H1 (cell line): Measurements from ENCODE around the gene TCERG1L. TPM values are rescaled to one million over a fixed set of nuclear protein-coding genes. Genes with fewer than 3 reads are reported as not detected.

Source experiments
- CTCF ChIA-PET: fragments of 300-600 bp; sonication (Branson Sonifier 250); formaldehyde crosslinking; loops from one replicate; lab custom pipeline; 2021; ENCODE audit not compliant: partially characterized antibody; lab: Charles Lee
- POLR2A ChIA-PET: fragments of 300-600 bp; sonication (Branson Sonifier 250); formaldehyde crosslinking; loops from one replicate; lab custom pipeline; 2021; ENCODE audit warnings: inconsistent platforms; ENCODE audit not compliant: partially characterized antibody; lab: Charles Lee
- DNase-seq, 2 experiments: peaks; one replicate each; pipeline versions ENCODE4 v3.0.0 to v3.0.0-alpha.2; 2010 to 2022; ENCODE audit warnings: low spot score in 2 of 2, low read depth in 1 of 2, mixed read lengths in 1 of 2
- FAIRE-seq: peaks from 2 replicates; lab custom pipeline; 2011; peaks lifted over from hg19 to GRCh38; lab: Jason Lieb, UNC
- H2AFZ ChIP-seq: 2 replicates; pipeline ENCODE4 v1.8.1; 2012; ENCODE audit warnings: low read length, inconsistent platforms
- H2AK5ac ChIP-seq: 2 replicates; pipeline ENCODE4 v1.6.1; 2013; ENCODE audit warnings: low read depth, low read length
- H2BK120ac ChIP-seq: replicated peaks from 2 replicates; pipeline ENCODE3; 2013; ENCODE audit warnings: low read depth, low read length, inconsistent platforms
- H2BK12ac ChIP-seq: 2 replicates; pipeline ENCODE4 v1.6.1; 2013; ENCODE audit warnings: low read depth, low read length
- H2BK15ac ChIP-seq: 2 replicates; pipeline ENCODE4 v1.6.1; 2013; ENCODE audit warnings: low read length
- H2BK20ac ChIP-seq: 2 replicates; pipeline ENCODE4 v1.6.1; 2013; ENCODE audit warnings: low read length
- H2BK5ac ChIP-seq: 2 replicates; pipeline ENCODE4 v1.6.1; 2013; ENCODE audit warnings: low read depth, low read length
- H3K14ac ChIP-seq: 2 replicates; pipeline ENCODE4 v1.6.1; 2013; ENCODE audit warnings: inconsistent platforms; ENCODE audit not compliant: insufficient read length
- H3K18ac ChIP-seq: 2 replicates; pipeline ENCODE4 v1.6.1; 2013; ENCODE audit warnings: low read length; ENCODE audit errors: extremely low read depth
- H3K23ac ChIP-seq: 2 replicates; pipeline ENCODE4 v1.6.1; 2013; ENCODE audit warnings: inconsistent platforms; ENCODE audit not compliant: insufficient read length
- H3K23me2 ChIP-seq: 2 replicates; pipeline ENCODE4 v1.6.1; 2013; ENCODE audit warnings: low read depth, low read length
- H3K27ac ChIP-seq: 2 replicates; pipeline ENCODE4 v1.6.1; 2011; ENCODE audit warnings: low read depth, low read length, inconsistent platforms
- H3K27me3 ChIP-seq, 4 experiments: replicated peaks in 1 of 4; 1 replicate in 1 of 4; 2 replicates in 3 of 4; pipeline versions ENCODE4 v1.6.1 to v1.8.1; 2011 to 2013; ENCODE audit warnings: low read length in 3 of 4, mild to moderate bottlenecking in 3 of 4, inconsistent platforms in 2 of 4, mixed read lengths in 2 of 4, moderate library complexity in 1 of 4; ENCODE audit not compliant: control insufficient read depth in 3 of 4, insufficient read depth in 3 of 4; ENCODE audit errors: extremely low read depth in 1 of 4
- H3K36me3 ChIP-seq, 4 experiments: 2 replicates each; pipeline versions ENCODE4 v1.6.1 to v1.8.1; 2011 to 2013; ENCODE audit warnings: mild to moderate bottlenecking in 4 of 4, low read length in 3 of 4, moderate library complexity in 2 of 4, control low read depth in 1 of 4, inconsistent platforms in 1 of 4; ENCODE audit not compliant: insufficient read depth in 4 of 4, control insufficient read depth in 2 of 4
- H3K4ac ChIP-seq: replicated peaks from 2 replicates; pipeline ENCODE3; 2013; ENCODE audit warnings: low read length, low read depth, mixed read lengths, inconsistent platforms; ENCODE audit not compliant: insufficient read length
- H3K4me1 ChIP-seq, 4 experiments: replicated peaks in 1 of 4; 1 replicate in 1 of 4; 2 replicates in 3 of 4; pipeline versions ENCODE4 v1.6.1 to v1.8.1; 2011 to 2013; ENCODE audit warnings: low read length in 3 of 4, inconsistent platforms in 2 of 4, mixed read lengths in 1 of 4; ENCODE audit not compliant: insufficient read depth in 4 of 4, control insufficient read depth in 3 of 4
- H3K4me2 ChIP-seq, 2 experiments: 2 replicates each; pipeline versions ENCODE4 v1.6.1 to v1.8.1; 2011 to 2013; ENCODE audit warnings: low read depth in 2 of 2, low read length in 2 of 2, control low read depth in 1 of 2, inconsistent platforms in 1 of 2, mild to moderate bottlenecking in 1 of 2; ENCODE audit not compliant: insufficient read depth in 1 of 2
- H3K4me3 ChIP-seq, 4 experiments: fragments of 200-600, 300-600 bp in 1 of 4; sonication (generic), shearing (Covaris generic), sonication (Bioruptor Twin) in 1 of 4; 2 replicates each; pipeline versions ENCODE4 v1.5.1 to v1.8.1; 2011 to 2016; ENCODE audit warnings: low read length in 4 of 4, low read depth in 3 of 4, control low read depth in 2 of 4, inconsistent platforms in 2 of 4, mild to moderate bottlenecking in 2 of 4, mixed read lengths in 1 of 4, moderate library complexity in 1 of 4; ENCODE audit not compliant: insufficient read depth in 2 of 4; ENCODE audit errors: extremely low read depth in 1 of 4
- H3K56ac ChIP-seq: replicated peaks from 2 replicates; pipeline ENCODE3; 2013; ENCODE audit warnings: low read depth, mild to moderate bottlenecking, mixed read lengths, low read length, inconsistent platforms; ENCODE audit not compliant: insufficient read length
- H3K79me1 ChIP-seq: 2 replicates; pipeline ENCODE4 v1.6.1; 2013; ENCODE audit warnings: low read depth, low read length, control low read depth
- H3K79me2 ChIP-seq, 2 experiments: 2 replicates each; pipeline versions ENCODE4 v1.6.1 to v1.8.1; 2012 to 2013; ENCODE audit warnings: low read length in 2 of 2, mild to moderate bottlenecking in 2 of 2, inconsistent platforms in 1 of 2; ENCODE audit not compliant: insufficient read depth in 2 of 2, control insufficient read depth in 1 of 2
- H3K9ac ChIP-seq, 4 experiments: replicated peaks in 1 of 4; 1 replicate in 1 of 4; 2 replicates in 3 of 4; pipeline versions ENCODE4 v1.6.1 to v1.8.1; 2011 to 2013; ENCODE audit warnings: low read depth in 3 of 4, low read length in 3 of 4, control low read depth in 2 of 4, mild to moderate bottlenecking in 2 of 4, moderate library complexity in 2 of 4, inconsistent platforms in 1 of 4; ENCODE audit errors: extremely low read depth in 1 of 4
- H3K9me3 ChIP-seq, 2 experiments: 2 replicates each; pipeline versions ENCODE4 v1.6.1 to v1.8.1; 2012 to 2013; ENCODE audit warnings: mild to moderate bottlenecking in 2 of 2, moderate library complexity in 2 of 2, control low read depth in 1 of 2, inconsistent platforms in 1 of 2, low read depth in 1 of 2, low read length in 1 of 2, mixed read lengths in 1 of 2; ENCODE audit not compliant: insufficient read depth in 2 of 2
- H4K20me1 ChIP-seq, 2 experiments: replicated peaks in 1 of 2; 2 replicates each; pipeline versions ENCODE3 to v1.8.1; 2011 to 2013; ENCODE audit warnings: inconsistent platforms in 2 of 2, low read length in 2 of 2, mild to moderate bottlenecking in 1 of 2; ENCODE audit not compliant: insufficient read depth in 2 of 2, control insufficient read depth in 1 of 2
- H4K5ac ChIP-seq: 2 replicates; pipeline ENCODE4 v1.6.1; 2013; ENCODE audit warnings: low read length, low read depth, mixed read lengths, inconsistent platforms; ENCODE audit not compliant: insufficient read length
- H4K8ac ChIP-seq: 2 replicates; pipeline ENCODE4 v1.8.0; 2013; ENCODE audit warnings: mild to moderate bottlenecking, moderate library complexity, low read length, inconsistent platforms; ENCODE audit not compliant: insufficient read depth; ENCODE audit errors: extremely low read depth
- H4K91ac ChIP-seq: replicated peaks from 2 replicates; pipeline ENCODE3; 2013; ENCODE audit warnings: low read length, mixed read lengths, inconsistent platforms; ENCODE audit not compliant: insufficient read length
- RNF2 ChIP-seq: fragments of 200-900, 300-1000 bp; sonication (generic); IDR thresholded peaks from 2 replicates; pipeline ENCODE4 v1.7.1; 2016; ENCODE audit warnings: borderline replicate concordance, low read depth, mild to moderate bottlenecking, antibody characterized with exemption, low read length; ENCODE audit not compliant: poor library complexity, severe bottlenecking; ENCODE audit errors: missing control alignments
- ZNF274 ChIP-seq: IDR thresholded peaks from 2 replicates; pipeline ENCODE4 v1.7.0; 2012; ENCODE audit warnings: low read length, borderline replicate concordance; ENCODE audit errors: extremely low read depth
- WGBS, 2 experiments: shearing (Covaris generic) in 1 of 2; methylation state at CpG; one replicate each; pipeline versions ENCODE4 v1.1.6 to v1.1.7; 2013 to 2015; ENCODE audit warnings: low lambda C conversion rate in 2 of 2, mixed read lengths in 2 of 2, inconsistent platforms in 1 of 2, low coverage in 1 of 2, missing lambda C conversion rate in 1 of 2; ENCODE audit not compliant: insufficient replicate concordance in 2 of 2, insufficient coverage in 1 of 2, insufficient read length in 1 of 2; ENCODE audit errors: extremely low coverage in 1 of 2, missing lambda C conversion rate in 1 of 2; 5-methylcytosine and 5-hydroxymethylcytosine counted together
- polyA plus RNA-seq, 7 experiments: library from polyadenylated mRNA; depleted of rRNA in 3 of 7; stranded (reverse) in 5 of 7; unstranded in 2 of 7; fragments of >200 nt in 5 of 7; fragments of 200-250 nt in 2 of 7; gene quantifications; 1 replicate in 5 of 7; 2 replicates in 1 of 7; 4 replicates in 1 of 7; pipeline versions ENCODE4 v1.2.1 to v1.2.3, GENCODE V29; 2011 to 2013; ENCODE audit warnings: missing spikeins in 2 of 7, mixed read lengths in 2 of 7
- total RNA-seq: library from RNA; stranded (reverse); fragmentation: NEBNext Ultra II Directional; extraction: Animal tissue kit (Norgen Biotek cat#: 25700); gene quantifications from 2 replicates; pipeline ENCODE4 v1.2.1, GENCODE V29; 2021
- TF ChIP-seq, protein P1 (sequence below): IDR thresholded peaks from 2 replicates; pipeline ENCODE4 v1.6.1; 2012; ENCODE audit warnings: inconsistent platforms

Gene TCERG1L
- total and polyA plus RNA-seq, 2 of the 8 experiments (the other 6 are each of a cell fraction or from before 2014, with no cell fraction given), result 3.9 to 6.9 TPM

DNA sequence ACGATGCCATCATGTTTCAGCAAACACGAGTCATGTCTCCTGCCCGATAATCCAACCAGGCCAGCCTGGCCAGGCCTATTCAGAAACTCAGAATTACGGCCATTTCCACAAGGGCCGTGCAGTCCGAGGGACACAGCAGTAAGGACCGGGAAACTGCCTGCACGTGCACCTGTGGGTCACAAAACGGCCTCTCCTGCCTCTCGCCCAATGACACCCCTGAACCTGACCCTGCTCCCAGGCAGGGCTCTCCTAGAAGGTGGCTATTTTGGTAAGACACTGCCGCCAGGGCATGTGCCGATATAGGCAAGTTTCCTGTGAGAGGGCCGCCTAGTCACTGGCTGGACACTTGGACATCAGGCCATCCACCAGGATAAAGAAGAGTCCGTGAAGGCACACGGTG is 196.7 kb downstream of the TCERG1L start:
- DNase-seq (no peak), FAIRE-seq (no peak)
- no peak overlapping the region for H2BK120ac ChIP-seq
- no peak overlapping the region for H2BK20ac ChIP-seq
- no peak overlapping the region for H3K27ac ChIP-seq
- no peaks in the 10 kb centered on the region for H3K79me1 ChIP-seq
- peak overlapping the region; percentile 68; the same call in 1 of the 2 replicates for H2BK12ac ChIP-seq
- H3K23me2 ChIP-seq, result no peaks in the 10 kb centered on the region
- no peak overlapping the region for H3K4ac ChIP-seq
- H3K9me3 ChIP-seq, result no peaks in the 10 kb centered on the region
- no peak overlapping the region for H4K8ac ChIP-seq
- no peaks in the 10 kb centered on the region for H4K20me1 ChIP-seq
- H3K4me2 ChIP-seq, result no peak overlapping the region
- H3K4me3 ChIP-seq, result no peak overlapping the region
- peak overlapping the region; percentile 39; the same call in 1 of the 2 replicates for H2BK5ac ChIP-seq
- no peak overlapping the region for H3K14ac ChIP-seq
- 90% methylated on average over 15 of the region's 15 CpGs; no CpG with 5 or more reads in 1 of the 2 experiments for WGBS, 2 experiments
- H3K79me2 ChIP-seq, result no peaks in the 10 kb centered on the region
- no peak overlapping the region for H3K23ac ChIP-seq
- no peak overlapping the region for H4K5ac ChIP-seq
- H3K18ac ChIP-seq, result no peak overlapping the region
- H3K4me1 ChIP-seq, result peaks cover 0 to 8% (median 2%) of the 10 kb centered on the region in 4 experiments; a peak in 3 of 7 replicates
- H3K27me3 ChIP-seq, result no peaks in the 10 kb centered on the region
- H2AK5ac ChIP-seq, result no peak overlapping the region
- H3K9ac ChIP-seq, result no peak overlapping the region
- H3K36me3 ChIP-seq, result no peaks in the 10 kb centered on the region
- H2AFZ ChIP-seq, result no peak overlapping the region
- CTCF ChIA-PET, result interaction anchor here (1.2 to 1.6 kb wide), 2 partner anchors 26 to 30 kb away, joined by 4 read pairs; no protein-coding TSS in a partner anchor
- no peak overlapping the region for H3K56ac ChIP-seq
- no peak overlapping the region for H4K91ac ChIP-seq
- POLR2A ChIA-PET, result no interaction called here
- no peak overlapping the region for H2BK15ac ChIP-seq
- TF ChIP-seq, protein P1, sequence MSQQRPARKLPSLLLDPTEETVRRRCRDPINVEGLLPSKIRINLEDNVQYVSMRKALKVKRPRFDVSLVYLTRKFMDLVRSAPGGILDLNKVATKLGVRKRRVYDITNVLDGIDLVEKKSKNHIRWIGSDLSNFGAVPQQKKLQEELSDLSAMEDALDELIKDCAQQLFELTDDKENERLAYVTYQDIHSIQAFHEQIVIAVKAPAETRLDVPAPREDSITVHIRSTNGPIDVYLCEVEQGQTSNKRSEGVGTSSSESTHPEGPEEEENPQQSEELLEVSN, result no peak
- TF ChIP-seq RNF2 (no peak), ZNF274 (no peak)
